HepG2 (cell line): Measurements from ENCODE around the gene CCDC121. TPM values are rescaled to one million over a fixed set of nuclear protein-coding genes. Genes with fewer than 3 reads are reported as not detected.

Experiments
- ATAC-seq: fragments of 200-7000 bp; cut with Tn5 transposase; 3 replicates; pipeline ENCODE4 v1.9.1; 2020; ENCODE audit warnings: mild to moderate bottlenecking, moderate library complexity
- BruUV-seq: library from RNA; stranded (reverse); fragments of 400-500 nt; replicated peaks from 2 replicates; lab custom pipeline; 2021; lab: Mats Ljungman, UMichigan
- CTCF ChIA-PET: fragments of 300-600 bp; formaldehyde crosslinking; extraction: SDS; loops from one replicate; lab custom pipeline; 2021; ENCODE audit warnings: low total read pairs, inconsistent platforms, low intra/inter-chr PET ratio; lab: Yijun Ruan, JAX
- POLR2A ChIA-PET: fragments of 350-600 bp; sonication (Branson Sonifier 250); formaldehyde crosslinking; loops from one replicate; lab custom pipeline; 2020; ENCODE audit warnings: antibody characterized with exemption, inconsistent platforms; lab: Yijun Ruan, JAX
- DNase-seq: peaks from one replicate; pipeline ENCODE4 v3.0.0-alpha.2; 2015; ENCODE audit warnings: low spot score
- FAIRE-seq: peaks from 3 replicates; lab custom pipeline; 2011; peaks lifted over from hg19 to GRCh38; lab: Jason Lieb, UNC
- H2AFZ ChIP-seq: one replicate; pipeline ENCODE4 v1.6.1; 2011; ENCODE audit warnings: low read length, inconsistent platforms
- H3K27ac ChIP-seq: fragments of 300-600 bp; 3 replicates; pipeline ENCODE4 v1.8.0; 2011; ENCODE audit warnings: mixed run types, mild to moderate bottlenecking, mixed read lengths, low read length, inconsistent platforms; ENCODE audit not compliant: insufficient read depth; ENCODE audit errors: extremely low read length
- H3K27me3 ChIP-seq, 2 experiments: fragments of 200-600 bp in 1 of 2; 2 replicates in 1 of 2; 3 replicates in 1 of 2; pipeline versions ENCODE4 v1.6.0 to v1.8.0; 2011; ENCODE audit warnings: low read length in 2 of 2, mild to moderate bottlenecking in 2 of 2, moderate library complexity in 2 of 2, inconsistent platforms in 1 of 2; ENCODE audit not compliant: insufficient read depth in 2 of 2, control insufficient read depth in 1 of 2
- H3K36me3 ChIP-seq, 2 experiments: fragments of 200-600 bp in 1 of 2; replicated peaks in 1 of 2; 2 replicates in 1 of 2; 3 replicates in 1 of 2; pipeline versions ENCODE4 v1.5.1 to v1.8.0; 2011; ENCODE audit warnings: low read length in 2 of 2, inconsistent platforms in 1 of 2; ENCODE audit not compliant: insufficient read depth in 2 of 2, control insufficient read depth in 1 of 2
- H3K4me1 ChIP-seq: 2 replicates; pipeline ENCODE4 v1.5.1; 2012; ENCODE audit warnings: low read length, inconsistent platforms; ENCODE audit not compliant: insufficient read depth
- H3K4me2 ChIP-seq: 2 replicates; pipeline ENCODE4 v1.6.0; 2011; ENCODE audit warnings: low read depth, low read length, inconsistent platforms
- H3K4me3 ChIP-seq, 3 experiments: fragments of 200-600 bp in 1 of 3; sonication (generic), shearing (Covaris generic) in 1 of 3; replicated peaks in 1 of 3; 2 replicates each; pipeline ENCODE4 v1.5.1; 2011 to 2016; ENCODE audit warnings: low read length in 3 of 3, inconsistent platforms in 2 of 3, low read depth in 2 of 3, mild to moderate bottlenecking in 2 of 3, control low read depth in 1 of 3, mixed read lengths in 1 of 3; ENCODE audit not compliant: insufficient read depth in 1 of 3
- H3K79me2 ChIP-seq: one replicate; pipeline ENCODE4 v1.6.1; 2011; ENCODE audit warnings: low read length, inconsistent platforms; ENCODE audit not compliant: insufficient read depth
- H3K9ac ChIP-seq: 2 replicates; pipeline ENCODE4 v1.6.0; 2011; ENCODE audit warnings: mild to moderate bottlenecking, low read depth, low read length, inconsistent platforms; ENCODE audit not compliant: insufficient read depth
- H3K9me3 ChIP-seq: 2 replicates; pipeline ENCODE4 v1.5.1; 2012; ENCODE audit warnings: mild to moderate bottlenecking, low read length
- H4K20me1 ChIP-seq: 2 replicates; pipeline ENCODE4 v1.6.0; 2011; ENCODE audit warnings: inconsistent platforms, mild to moderate bottlenecking, low read length, moderate library complexity; ENCODE audit not compliant: insufficient read depth
- DR1 ChIP-seq: sonication (generic); formaldehyde crosslinking; IDR thresholded peaks from 2 replicates; pipeline ENCODE4 v1.8.0; 2021; ENCODE audit warnings: mild to moderate bottlenecking, missing genetic modification reagents, inconsistent platforms
- ELF1 ChIP-seq: sonication (generic); formaldehyde crosslinking; IDR thresholded peaks from 2 replicates; pipeline ENCODE4 v1.4.0; 2020; ENCODE audit warnings: missing genetic modification reagents
- FUBP1 ChIP-seq: sonication (generic); formaldehyde crosslinking; IDR thresholded peaks from 2 replicates; pipeline ENCODE4 v1.5.1; 2020; ENCODE audit warnings: missing genetic modification reagents, mild to moderate bottlenecking, borderline replicate concordance
- KDM6A ChIP-seq: IDR thresholded peaks from 2 replicates; pipeline ENCODE4 v1.6.1; 2016; ENCODE audit warnings: low read depth
- MTF1 ChIP-seq: sonication (generic); formaldehyde crosslinking; IDR thresholded peaks from 2 replicates; pipeline ENCODE4 v1.5.0; 2020; ENCODE audit warnings: missing genetic modification reagents
- NFE2 ChIP-seq: sonication (generic); formaldehyde crosslinking; IDR thresholded peaks from 2 replicates; pipeline ENCODE4 v1.4.0; 2020; ENCODE audit warnings: missing genetic modification reagents
- SNRNP70 ChIP-seq: fragments of 200-400 bp; formaldehyde crosslinking; IDR thresholded peaks from 2 replicates; pipeline ENCODE4 v1.6.1; 2017; ENCODE audit warnings: mild to moderate bottlenecking, low read depth, low read length, moderate library complexity
- TARDBP ChIP-seq: sonication (generic); formaldehyde crosslinking; IDR thresholded peaks from 2 replicates; pipeline ENCODE4 v1.8.0; 2022; ENCODE audit warnings: mild to moderate bottlenecking, missing genetic modification reagents
- ZBTB2 ChIP-seq: sonication (generic); formaldehyde crosslinking; IDR thresholded peaks from 2 replicates; pipeline ENCODE4 v1.8.0; 2022; ENCODE audit warnings: low read depth, missing genetic modification reagents
- ZFAT ChIP-seq: sonication (generic); formaldehyde crosslinking; conservative IDR thresholded peaks from 2 replicates; pipeline ENCODE4 v1.8.1; 2023; ENCODE audit warnings: missing genetic modification reagents, inconsistent platforms
- ZFP37 ChIP-seq: sonication (generic); formaldehyde crosslinking; IDR thresholded peaks from 2 replicates; pipeline ENCODE4 v1.4.0; 2020; ENCODE audit warnings: missing genetic modification reagents, borderline replicate concordance
- ZHX2 ChIP-seq, 2 experiments: sonication (generic) in 1 of 2; formaldehyde crosslinking in 1 of 2; IDR thresholded peaks; 2 replicates each; pipeline versions ENCODE4 v1.6.1 to v1.9.0; 2014 to 2022; ENCODE audit warnings: antibody characterized with exemption in 1 of 2, borderline replicate concordance in 1 of 2, inconsistent platforms in 1 of 2, low read depth in 1 of 2, missing genetic modification reagents in 1 of 2
- WGBS: methylation state at CpG from one replicate; pipeline ENCODE4 v1.1.6; 2017; ENCODE audit warnings: low lambda C conversion rate; 5-methylcytosine and 5-hydroxymethylcytosine counted together
- in situ Hi-C: cut with HindIII; loops from 2 replicates; pipeline ENCODE4 v1.10.0; 2017; ENCODE audit warnings: low pct_unique_long_range_greater_than_20kb; ENCODE audit not compliant: extremely low pct_ligation_motif_present
- intact Hi-C: fragments of 100-400 bp; cut with micrococcal nuclease; formaldehyde crosslinking; loops from one replicate; pipeline ENCODE4 v1.10.0; 2022; ENCODE audit not compliant: unreplicated experiment
- polyA plus RNA-seq, 8 experiments: library from polyadenylated mRNA; depleted of rRNA in 3 of 8; stranded (reverse) in 7 of 8; unstranded in 1 of 8; fragments of >200 nt; fragmentation: Illumina TruSeq in 4 of 8; extraction: Trizol in 4 of 8; gene quantifications; 2 replicates each; pipeline versions ENCODE4 v1.2.1 to v1.2.3, GENCODE V29; 2011 to 2016; ENCODE audit warnings: low read depth in 4 of 8, missing spikeins in 1 of 8, mixed read lengths in 1 of 8; ENCODE audit not compliant: insufficient read depth in 1 of 8
- total RNA-seq, 5 experiments: library from RNA; depleted of rRNA; stranded (reverse); fragments of >200 nt; fragmentation: Illumina TruSeq; extraction: Trizol; gene quantifications; 2 replicates each; pipeline ENCODE4 v1.2.3, GENCODE V29; 2016; ENCODE audit warnings: low read depth in 1 of 5
- TF ChIP-seq, protein P1 (sequence below): sonication (generic); formaldehyde crosslinking; IDR thresholded peaks from 2 replicates; pipeline ENCODE4 v1.4.0; 2020; ENCODE audit warnings: missing genetic modification reagents

Gene CCDC121
- total and polyA plus RNA-seq, 2 of the 13 experiments (the other 11 are each of a cell fraction or from before 2014, with no cell fraction given): 1.9 to 3.0 TPM

DNA sequence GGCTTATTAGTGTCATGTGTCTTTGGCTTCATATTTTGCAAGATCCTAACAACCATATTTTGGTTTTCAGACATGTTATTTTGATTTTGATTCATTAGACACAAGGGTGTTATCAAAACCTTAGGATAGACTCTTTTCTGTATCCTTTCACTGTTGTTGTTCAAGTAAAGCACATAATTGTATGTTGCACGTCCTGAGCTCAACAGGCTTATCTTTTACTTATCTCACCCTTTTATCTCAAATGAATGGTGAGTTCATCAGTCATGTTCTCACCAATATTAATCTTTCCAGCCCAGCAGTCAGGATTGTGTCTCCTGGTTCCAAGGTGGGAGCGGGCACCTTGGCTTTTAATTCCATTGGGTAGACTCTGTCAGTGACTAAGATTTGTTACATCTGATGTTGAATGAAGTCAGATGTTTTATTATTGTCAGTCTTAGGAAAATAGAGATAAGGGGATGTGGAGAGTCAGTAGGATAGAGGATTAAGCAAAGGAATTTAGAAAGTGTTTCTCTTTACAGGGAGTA lies 12.0 kb upstream of the CCDC121 start:
- FAIRE-seq: no peak
- Histone ChIP-seq H2AFZ (no peak overlapping the region), H3K36me3 (peaks cover 38 to 74% of the 10 kb centered on the region in 2 experiments), H3K4me1 (no peaks in the 10 kb centered on the region), H3K79me2 (no peaks in the 10 kb centered on the region), H3K4me2 (no peak overlapping the region), H3K4me3 (no peak overlapping the region), H4K20me1 (no peaks in the 10 kb centered on the region), H3K9ac (no peak overlapping the region), H3K9me3 (no peaks in the 10 kb centered on the region), H3K27me3 (no peaks in the 10 kb centered on the region), H3K27ac (no peak overlapping the region)
- 95% methylated on average over 2 of the region's 2 CpGs for WGBS
- intact Hi-C loops: no loop called here
- ChIA-PET CTCF (no interaction called here), POLR2A (no interaction called here)
- in situ Hi-C loops: no loop called here
- no peak for DNase-seq
- ATAC-seq: no peak
- BruUV-seq: no TSS peak
- TF ChIP-seq KDM6A (CRISPR knock-in tag) (no peak), ELF1 (CRISPR knock-in tag) (no peak), MTF1 (no peak), ZFP37 (CRISPR knock-in tag) (no peak), ZBTB2 (CRISPR knock-in tag) (no peak), ZFAT (CRISPR knock-in tag) (no peak), FUBP1 (no peak), ZHX2 (IDR thresholded peaks at IDR 0.05; ENCODE audit: low read depth) (no peak), ZHX2 (CRISPR knock-in tag; IDR thresholded peaks at IDR 0.05; ENCODE audit: borderline replicate concordance) (no peak), TARDBP (CRISPR knock-in tag) (no peak), NFE2 (no peak), DR1 (CRISPR knock-in tag) (no peak), SNRNP70 (no peak)
- TF ChIP-seq, protein P1, sequence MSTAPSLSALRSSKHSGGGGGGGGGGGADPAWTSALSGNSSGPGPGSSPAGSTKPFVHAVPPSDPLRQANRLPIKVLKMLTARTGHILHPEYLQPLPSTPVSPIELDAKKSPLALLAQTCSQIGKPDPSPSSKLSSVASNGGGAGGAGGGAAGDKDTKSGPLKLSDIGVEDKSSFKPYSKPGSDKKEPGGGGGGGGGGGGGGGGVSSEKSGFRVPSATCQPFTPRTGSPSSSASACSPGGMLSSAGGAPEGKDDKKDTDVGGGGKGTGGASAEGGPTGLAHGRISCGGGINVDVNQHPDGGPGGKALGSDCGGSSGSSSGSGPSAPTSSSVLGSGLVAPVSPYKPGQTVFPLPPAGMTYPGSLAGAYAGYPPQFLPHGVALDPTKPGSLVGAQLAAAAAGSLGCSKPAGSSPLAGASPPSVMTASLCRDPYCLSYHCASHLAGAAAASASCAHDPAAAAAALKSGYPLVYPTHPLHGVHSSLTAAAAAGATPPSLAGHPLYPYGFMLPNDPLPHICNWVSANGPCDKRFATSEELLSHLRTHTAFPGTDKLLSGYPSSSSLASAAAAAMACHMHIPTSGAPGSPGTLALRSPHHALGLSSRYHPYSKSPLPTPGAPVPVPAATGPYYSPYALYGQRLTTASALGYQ (CRISPR knock-in tag): no peak
